Brain microvascular endothelial cell (primary cell): ENCODE results near the gene DOCK4.

Experiments
- DNase-seq: peaks from one replicate; pipeline ENCODE4 v3.0.0-alpha.2; 2020
- H3K27ac ChIP-seq: fragments of 250-450 bp; sonication (Bioruptor Pico); 2 replicates; pipeline ENCODE4 v1.5.1; 2020; ENCODE audit warnings: mild to moderate bottlenecking, moderate library complexity
- H3K27me3 ChIP-seq: fragments of 250-450 bp; sonication (Bioruptor Pico); replicated peaks from 2 replicates; pipeline ENCODE4 v1.5.1; 2020; ENCODE audit warnings: mild to moderate bottlenecking
- H3K36me3 ChIP-seq: fragments of 250-450 bp; sonication (Bioruptor Pico); replicated peaks from 2 replicates; pipeline ENCODE4 v1.5.1; 2020; ENCODE audit warnings: mild to moderate bottlenecking
- H3K4me3 ChIP-seq: 2 replicates; pipeline ENCODE4 v1.5.1; 2011; ENCODE audit warnings: low read depth, mild to moderate bottlenecking, control low read depth, low read length, moderate library complexity
- in situ Hi-C: cut with HindIII; loops from 2 replicates; pipeline ENCODE4 v1.10.0; 2017; ENCODE audit warnings: low sequenced_read_pairs, low pct_ligation_motif_present
- TF ChIP-seq, protein P1 (sequence below): IDR thresholded peaks from 2 replicates; pipeline ENCODE4 v1.5.1; 2011; ENCODE audit warnings: low read depth, mild to moderate bottlenecking, moderate library complexity, low read length, control low read depth, inconsistent platforms; ENCODE audit errors: missing control alignments

DOCK4 gene, protein sequence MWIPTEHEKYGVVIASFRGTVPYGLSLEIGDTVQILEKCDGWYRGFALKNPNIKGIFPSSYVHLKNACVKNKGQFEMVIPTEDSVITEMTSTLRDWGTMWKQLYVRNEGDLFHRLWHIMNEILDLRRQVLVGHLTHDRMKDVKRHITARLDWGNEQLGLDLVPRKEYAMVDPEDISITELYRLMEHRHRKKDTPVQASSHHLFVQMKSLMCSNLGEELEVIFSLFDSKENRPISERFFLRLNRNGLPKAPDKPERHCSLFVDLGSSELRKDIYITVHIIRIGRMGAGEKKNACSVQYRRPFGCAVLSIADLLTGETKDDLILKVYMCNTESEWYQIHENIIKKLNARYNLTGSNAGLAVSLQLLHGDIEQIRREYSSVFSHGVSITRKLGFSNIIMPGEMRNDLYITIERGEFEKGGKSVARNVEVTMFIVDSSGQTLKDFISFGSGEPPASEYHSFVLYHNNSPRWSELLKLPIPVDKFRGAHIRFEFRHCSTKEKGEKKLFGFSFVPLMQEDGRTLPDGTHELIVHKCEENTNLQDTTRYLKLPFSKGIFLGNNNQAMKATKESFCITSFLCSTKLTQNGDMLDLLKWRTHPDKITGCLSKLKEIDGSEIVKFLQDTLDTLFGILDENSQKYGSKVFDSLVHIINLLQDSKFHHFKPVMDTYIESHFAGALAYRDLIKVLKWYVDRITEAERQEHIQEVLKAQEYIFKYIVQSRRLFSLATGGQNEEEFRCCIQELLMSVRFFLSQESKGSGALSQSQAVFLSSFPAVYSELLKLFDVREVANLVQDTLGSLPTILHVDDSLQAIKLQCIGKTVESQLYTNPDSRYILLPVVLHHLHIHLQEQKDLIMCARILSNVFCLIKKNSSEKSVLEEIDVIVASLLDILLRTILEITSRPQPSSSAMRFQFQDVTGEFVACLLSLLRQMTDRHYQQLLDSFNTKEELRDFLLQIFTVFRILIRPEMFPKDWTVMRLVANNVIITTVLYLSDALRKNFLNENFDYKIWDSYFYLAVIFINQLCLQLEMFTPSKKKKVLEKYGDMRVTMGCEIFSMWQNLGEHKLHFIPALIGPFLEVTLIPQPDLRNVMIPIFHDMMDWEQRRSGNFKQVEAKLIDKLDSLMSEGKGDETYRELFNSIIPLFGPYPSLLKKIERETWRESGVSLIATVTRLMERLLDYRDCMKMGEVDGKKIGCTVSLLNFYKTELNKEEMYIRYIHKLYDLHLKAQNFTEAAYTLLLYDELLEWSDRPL (N-terminal part only)

DNA sequence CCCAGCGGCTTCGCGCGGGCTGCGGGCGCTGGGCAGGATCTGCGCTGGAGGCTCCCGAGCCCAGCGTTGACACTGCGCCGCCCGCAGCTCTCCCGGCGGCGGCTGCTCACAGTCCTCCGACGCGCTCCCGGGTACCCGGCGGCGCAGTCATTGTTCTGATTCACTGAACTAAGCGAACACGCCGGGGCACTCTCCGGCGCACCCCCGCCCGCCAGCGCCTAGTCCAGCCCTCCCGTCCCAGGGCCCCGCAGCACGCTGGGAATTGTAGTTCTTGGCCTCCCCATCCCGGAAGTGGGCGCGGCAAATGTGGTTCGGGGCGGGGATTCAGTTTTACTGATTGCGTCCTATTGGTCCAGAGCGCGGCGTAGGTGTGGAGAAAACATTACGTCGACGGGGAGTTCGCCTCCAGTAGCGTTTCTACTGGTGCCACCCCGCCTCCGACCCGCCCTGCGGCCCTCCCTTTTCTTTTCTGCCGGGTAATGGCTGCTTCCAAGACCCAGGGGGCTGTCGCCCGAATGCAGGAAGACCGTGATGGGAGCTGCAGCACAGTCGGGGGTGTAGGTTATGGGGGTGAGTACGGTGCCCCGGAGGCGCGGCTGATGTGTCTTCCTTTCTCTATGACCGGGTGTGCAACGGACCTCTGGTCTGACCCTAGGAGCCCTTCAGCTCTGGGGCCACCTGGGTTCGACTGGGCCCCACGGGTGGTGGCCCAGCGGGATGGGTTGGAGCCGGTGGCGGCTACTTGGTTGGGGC lies at the start of gene DOCK4, which contains the start of gene ZNF277:
Gene DOCK4, minus strand, starts transcription at position 162 of the 753 bp plus-strand sequence. CDS start 261 bp downstream, outside the sequence.
Gene ZNF277, plus strand, starts transcription at position 458 of the 753 bp plus-strand sequence. Its CDS starts 22 bp downstream, at position 480.
- TF ChIP-seq, protein P1, sequence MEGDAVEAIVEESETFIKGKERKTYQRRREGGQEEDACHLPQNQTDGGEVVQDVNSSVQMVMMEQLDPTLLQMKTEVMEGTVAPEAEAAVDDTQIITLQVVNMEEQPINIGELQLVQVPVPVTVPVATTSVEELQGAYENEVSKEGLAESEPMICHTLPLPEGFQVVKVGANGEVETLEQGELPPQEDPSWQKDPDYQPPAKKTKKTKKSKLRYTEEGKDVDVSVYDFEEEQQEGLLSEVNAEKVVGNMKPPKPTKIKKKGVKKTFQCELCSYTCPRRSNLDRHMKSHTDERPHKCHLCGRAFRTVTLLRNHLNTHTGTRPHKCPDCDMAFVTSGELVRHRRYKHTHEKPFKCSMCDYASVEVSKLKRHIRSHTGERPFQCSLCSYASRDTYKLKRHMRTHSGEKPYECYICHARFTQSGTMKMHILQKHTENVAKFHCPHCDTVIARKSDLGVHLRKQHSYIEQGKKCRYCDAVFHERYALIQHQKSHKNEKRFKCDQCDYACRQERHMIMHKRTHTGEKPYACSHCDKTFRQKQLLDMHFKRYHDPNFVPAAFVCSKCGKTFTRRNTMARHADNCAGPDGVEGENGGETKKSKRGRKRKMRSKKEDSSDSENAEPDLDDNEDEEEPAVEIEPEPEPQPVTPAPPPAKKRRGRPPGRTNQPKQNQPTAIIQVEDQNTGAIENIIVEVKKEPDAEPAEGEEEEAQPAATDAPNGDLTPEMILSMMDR, result no peak
- DNase-seq, result peak; percentile 99
- H3K4me3 ChIP-seq, result peak within 1 kb of the TSS; percentile 96
- in situ Hi-C loops, result no loop called here
- H3K27me3 ChIP-seq, result no peaks in the 10 kb centered on the region
- peak within 1 kb of the TSS; percentile 51 for H3K27ac ChIP-seq
- no peaks in the 10 kb centered on the region for H3K36me3 ChIP-seq

DNA sequence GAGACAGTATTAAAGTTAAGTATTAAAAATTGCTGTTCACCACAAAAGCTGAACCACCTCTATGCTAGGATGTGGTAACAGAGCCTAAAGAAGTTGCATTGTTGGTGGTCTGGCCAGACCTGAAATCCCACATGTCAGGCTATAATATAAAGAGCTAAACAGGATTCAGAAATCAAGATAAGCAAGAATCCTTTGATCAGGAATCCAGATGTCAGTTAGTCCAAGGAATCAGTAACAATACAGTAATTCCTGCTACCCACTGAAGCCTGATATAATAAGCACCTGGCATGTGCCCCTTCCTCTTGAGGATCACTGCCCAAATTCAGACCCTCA lies 49.2 kb upstream of the DOCK4 start:
- H3K4me3 ChIP-seq, result no peak overlapping the region
- TF ChIP-seq, protein P1, result no peak
- no peak for DNase-seq
- in situ Hi-C loops, result no loop called here
- H3K27me3 ChIP-seq, result no peaks in the 10 kb centered on the region
- no peaks in the 10 kb centered on the region for H3K36me3 ChIP-seq
- H3K27ac ChIP-seq, result no peak overlapping the region

DNA sequence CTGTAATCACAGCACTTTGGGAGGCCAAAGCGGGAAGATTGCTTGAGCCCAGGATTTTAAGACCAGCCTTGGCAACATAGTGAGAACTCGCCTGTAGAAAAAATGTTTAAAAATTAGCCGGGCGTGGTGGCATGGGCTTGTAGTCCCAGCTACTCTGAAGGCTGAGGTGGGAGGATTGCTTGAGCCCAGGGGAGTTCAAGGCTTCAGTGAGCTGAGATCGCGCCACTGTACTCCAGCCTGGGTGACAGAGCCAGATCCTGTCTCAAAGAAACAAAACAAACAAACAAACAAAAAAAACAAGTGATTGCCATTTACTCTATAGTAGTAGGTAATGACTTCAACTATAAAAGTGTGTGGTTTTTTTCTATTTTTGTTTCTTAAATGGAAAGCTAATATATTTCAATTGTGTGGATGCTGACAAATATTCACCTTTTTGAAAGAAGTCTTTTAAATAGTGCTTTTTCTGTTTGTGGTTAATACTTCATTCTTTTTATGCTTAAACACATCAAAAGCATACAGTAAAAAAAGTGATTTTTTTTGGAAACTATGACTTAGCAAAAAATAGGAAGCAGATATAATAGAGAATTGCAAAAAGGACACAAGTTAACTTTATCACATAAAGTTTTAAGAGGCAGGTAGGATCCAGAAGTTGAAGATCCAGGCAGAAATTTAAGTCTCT lies 48.6 kb upstream of the DOCK4 start:
- TF ChIP-seq, protein P1, result no peak
- Histone ChIP-seq H3K27me3 (no peaks in the 10 kb centered on the region), H3K4me3 (no peak overlapping the region), H3K36me3 (no peaks in the 10 kb centered on the region), H3K27ac (no peak overlapping the region)
- in situ Hi-C loops, result no loop called here
- no peak for DNase-seq

DNA sequence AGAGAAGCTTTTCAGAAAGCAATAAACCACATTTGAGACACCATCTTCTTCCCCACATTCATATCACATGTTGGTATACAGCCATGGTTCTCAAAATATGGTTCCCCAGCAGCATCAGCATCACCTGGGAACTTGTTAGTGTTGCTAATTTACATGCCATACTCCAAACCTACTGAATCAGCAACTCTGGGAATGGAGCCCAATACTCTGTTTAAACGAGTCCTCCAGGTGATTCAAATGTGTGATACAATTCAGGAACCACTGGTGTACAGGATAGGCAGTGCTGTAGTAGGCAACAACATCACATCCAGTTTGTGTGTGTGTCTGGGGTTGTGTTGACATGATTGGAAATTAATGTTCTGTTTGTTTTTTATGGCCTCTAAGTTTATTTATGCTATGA lies 48.0 kb upstream of the DOCK4 start:
- Histone ChIP-seq H3K27ac (no peak overlapping the region), H3K4me3 (no peak overlapping the region), H3K36me3 (no peaks in the 10 kb centered on the region), H3K27me3 (no peaks in the 10 kb centered on the region)
- no peak for DNase-seq
- in situ Hi-C loops, result no loop called here
- TF ChIP-seq, protein P1, result no peak
